CD1c-positive myeloid dendritic cell (primary cell): Measurements from ENCODE around the gene PTPN3.
"Not testable (repeated sequence)": the region's sequence is repeated elsewhere in the genome, so short reads cannot be mapped to it uniquely, and the experiment has no call there.

Experiments
- DNase-seq: peaks from one replicate; pipeline ENCODE4 v3.0.0-alpha.2; 2016; ENCODE audit errors: extremely low spot score

PTPN3 gene

DNA sequence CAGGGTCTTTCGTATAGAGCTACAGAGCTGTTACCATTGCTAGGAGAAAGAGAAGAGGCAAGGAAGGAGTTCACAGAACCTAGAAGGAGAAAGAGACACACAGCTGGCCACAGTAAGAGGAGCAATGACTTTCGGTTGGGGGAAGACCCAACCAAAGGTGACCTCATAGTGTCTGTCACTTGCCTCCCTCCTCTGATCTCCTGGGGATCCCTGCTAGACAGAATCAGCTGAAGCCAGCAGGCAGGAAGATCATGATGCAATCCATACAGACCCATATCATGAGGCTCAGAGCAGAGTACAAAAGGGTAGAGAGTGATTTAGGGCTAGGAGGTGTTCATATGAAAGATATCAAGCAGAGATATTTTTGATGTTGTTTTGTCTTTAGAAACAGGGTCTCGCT is 151.2 kb downstream of the PTPN3 start:
- no peak for DNase-seq

DNA sequence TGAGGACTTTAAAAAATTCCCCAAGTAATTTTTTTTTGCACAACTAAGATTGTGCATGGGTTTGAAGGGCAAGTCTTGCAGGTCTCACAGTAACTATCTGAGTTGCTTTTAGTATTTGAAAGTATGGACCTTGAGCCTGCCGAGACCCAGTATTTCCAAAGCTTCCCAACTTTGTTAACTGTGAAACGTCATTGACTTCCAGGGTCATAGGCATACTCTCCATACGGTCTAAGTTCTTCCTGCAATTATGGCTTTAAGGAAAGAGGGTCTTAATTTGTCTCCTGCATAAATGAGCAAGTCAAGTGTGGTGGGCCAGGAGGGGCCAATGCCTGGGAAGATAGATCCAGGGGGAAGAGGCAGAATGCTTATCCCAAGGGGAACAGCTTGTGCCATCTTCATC is 153.2 kb downstream of the PTPN3 start:
- DNase-seq, result no peak

DNA sequence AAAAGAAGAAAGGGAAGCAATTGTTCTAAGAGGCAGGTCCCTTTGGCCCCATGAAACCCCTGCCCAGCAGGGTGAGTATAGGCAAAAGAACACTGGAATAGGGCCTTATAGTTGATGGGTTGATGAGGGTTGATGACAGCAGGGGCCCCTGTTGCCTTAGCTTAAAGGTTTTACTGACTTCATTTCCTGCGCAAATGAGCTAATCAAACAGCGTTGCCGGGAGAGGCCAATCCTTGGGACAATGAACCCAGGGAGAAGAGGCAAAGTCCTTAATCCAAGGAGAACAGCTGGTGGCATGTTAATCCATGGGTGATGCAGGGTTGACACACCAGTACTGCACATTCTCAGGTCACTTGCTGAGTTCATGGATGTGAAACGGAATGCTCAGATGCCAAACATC is 155.2 kb downstream of the PTPN3 start:
- DNase-seq, result no peak

DNA sequence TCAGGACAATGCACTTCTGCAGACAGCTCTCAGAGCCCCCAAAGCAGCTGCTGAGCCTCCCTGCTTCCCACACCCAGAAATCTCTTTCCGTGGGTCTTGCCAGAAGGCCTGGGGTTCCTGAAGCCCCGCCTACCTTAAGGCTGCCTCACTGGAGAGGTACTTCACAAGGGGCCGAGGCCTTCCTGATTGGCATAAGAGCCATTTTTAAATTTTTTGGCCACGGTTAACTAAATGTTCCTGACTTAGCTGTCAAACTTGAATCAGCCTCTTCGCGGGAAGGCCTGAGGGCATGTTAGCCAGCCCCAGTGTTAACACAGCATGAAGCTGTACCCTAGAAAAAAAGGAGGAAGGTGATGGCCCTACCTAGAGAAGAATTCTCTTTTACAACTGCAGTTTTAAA is 156.5 kb downstream of the PTPN3 start:
- DNase-seq, result no peak

DNA sequence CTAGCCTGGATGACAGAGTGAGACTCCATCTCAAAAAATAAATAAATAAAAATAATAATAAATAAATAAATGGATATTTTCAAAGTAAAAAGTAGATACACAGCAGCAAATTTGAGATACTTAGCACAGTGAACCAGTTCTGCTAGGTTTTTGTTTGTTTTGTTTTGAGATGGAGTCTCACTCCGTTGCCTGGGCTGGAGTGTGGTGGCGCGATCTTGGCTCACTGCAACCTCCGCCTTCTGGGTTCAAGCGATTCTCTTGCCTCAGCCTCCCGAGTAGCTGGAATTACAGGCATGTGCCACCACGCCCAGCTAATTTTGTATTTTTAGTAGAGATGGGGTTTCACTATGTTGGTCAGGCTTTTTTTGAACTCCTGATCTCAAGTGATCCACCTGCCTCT is 157.1 kb downstream of the PTPN3 start:
- not testable (repeated sequence) for DNase-seq

DNA sequence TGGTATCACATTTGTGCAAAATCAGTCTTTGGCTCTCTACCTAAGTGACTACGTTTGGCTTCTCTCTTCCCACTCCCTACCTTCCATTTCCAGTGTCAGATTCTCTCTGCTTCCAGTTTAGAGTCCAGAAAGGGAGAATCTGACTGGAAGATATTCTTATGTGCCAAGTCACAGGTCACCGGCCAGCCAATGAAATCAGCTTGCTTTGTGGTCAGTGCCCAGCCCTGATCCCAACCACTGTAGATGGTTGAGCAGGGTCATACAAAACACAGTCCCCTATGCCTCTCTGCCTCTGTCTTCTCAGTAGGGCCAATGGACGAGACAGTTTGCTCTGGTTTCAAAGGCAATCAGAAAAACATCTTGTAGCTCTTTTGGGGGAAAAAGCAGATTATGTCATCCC is 161.7 kb downstream of the PTPN3 start:
- DNase-seq, result no peak

DNA sequence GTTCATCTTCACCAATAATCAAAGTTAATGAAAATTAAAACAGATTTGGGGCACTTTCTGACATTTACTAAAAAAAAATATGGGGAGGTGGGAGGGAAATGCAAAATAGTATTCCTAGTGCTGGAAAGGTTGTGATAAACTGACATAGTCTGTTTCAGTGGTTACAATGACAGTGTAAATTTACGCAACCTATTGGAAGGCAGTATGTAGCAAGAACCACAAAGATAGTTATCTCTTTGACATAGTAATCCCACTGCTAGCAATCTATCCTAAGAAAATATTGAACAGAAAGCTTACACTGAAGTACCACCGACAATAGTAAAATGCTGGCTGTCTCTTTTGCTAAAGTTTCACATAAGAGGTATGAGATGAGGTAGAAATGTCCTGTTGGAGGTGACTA is 162.2 kb downstream of the PTPN3 start:
- DNase-seq, result no peak

DNA sequence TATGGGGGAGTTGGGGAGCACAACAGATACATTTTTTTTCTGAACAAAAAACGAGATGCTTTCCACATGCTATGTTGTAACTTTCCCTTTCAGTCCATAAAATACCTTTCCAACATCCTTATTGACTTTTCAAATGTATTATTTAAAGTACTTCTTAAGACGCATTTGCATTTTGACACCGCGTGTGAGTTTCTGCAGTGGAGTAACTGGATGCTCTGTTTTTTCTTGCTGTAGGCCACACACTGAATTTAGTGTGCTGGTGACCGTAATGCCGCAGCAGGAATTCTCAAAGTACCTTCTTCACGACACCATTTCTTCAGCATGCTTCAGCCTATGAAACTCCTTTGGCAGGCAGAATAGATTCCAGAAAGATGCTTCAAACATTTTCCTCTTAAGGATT is 163.0 kb downstream of the PTPN3 start:
- DNase-seq, result no peak

DNA sequence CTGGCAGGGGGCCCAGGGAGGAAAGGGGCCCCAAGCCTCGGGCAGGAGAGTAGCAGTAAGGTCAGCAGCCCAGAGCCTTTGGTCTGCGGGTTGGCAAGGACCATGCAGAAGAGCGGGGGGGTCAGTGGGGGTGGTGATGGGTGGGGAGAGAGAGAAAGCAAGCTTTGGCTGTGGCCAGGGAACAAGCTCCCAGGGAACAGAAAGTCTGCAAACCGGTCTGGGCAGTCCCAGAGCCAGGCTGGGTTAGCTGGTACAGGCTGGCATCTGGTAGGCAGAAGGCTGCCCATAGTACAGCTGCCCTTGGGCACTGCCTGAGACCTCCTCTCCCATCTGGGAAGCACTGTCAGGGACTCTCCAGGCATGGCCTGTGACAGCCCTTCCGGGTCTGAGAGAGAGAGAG is 166.8 kb downstream of the PTPN3 start:
- no peak for DNase-seq

DNA sequence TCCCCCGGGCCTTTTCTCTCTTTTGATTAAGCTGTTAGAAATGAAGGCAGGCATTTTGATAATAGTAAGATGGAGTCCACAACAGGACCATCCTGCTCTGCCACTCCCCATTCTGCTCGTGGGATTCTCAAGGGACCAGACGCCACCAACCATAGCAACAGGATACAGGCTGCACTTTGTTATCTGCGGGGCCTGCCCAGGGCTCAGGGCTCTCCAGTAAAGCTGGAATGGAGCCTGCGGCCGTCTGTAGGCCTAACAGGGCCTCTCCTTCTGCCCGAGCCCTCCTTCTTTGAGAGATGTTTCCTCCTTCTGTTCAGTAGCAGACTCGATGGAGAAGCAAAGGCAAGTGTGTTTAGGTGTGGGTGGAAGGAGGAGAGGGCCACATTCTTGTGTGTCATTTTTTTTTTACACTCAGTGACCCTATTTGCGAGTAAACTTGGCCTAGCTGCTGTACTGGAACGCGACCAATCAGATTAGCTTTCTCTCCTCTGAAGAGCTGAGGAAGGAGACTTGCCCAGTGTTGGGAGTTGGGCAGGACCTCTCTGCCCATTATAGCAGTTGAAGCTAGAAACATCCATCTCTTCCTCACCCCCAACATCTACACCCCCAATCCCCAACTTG is 168.4 kb downstream of the PTPN3 start:
- DNase-seq, result no peak

DNA sequence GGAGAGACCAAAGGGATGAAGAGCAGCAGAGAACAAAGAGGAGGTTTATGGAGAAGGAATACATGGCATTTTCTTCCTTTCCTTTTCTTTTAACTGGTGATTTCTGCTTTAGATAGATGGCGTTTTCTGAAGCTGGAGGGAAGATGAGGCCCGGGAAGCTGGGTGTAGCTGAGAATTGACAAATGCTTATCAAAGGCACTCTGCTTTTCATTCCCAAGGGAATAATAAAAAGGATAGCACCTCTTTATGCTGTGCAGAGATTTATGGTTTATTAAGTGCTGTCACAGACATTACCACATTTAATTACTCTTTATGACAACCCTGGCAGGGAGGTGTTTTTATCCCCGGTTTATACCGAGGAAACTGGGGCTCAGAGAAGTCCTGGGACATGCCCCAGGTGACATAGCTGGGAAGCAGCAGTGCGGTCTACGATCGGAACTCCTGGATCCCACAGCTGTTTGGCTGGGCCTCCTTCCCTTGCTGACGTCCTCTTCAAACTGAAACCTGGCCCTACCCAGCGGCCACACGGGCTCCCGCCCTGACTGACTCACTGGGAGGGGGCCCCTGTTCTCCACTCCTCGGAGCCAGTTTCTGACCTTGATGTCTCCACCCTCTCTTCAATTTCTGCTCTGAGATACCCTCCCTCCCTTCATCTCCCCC is 169.0 kb downstream of the PTPN3 start:
- DNase-seq, result no peak
